Cerebellar cortex (tissue), 1 donor: ENCODE results near the gene TAAR6.
A peak's percentile ranks its signal among the peaks of the same experiment; 100 is the strongest.
"Not testable (repeated sequence)": the region's sequence is repeated elsewhere in the genome, so short reads cannot be mapped to it uniquely, and the experiment has no call there.

ENCODE experiments used
- DNase-seq: peaks from one replicate; pipeline ENCODE4 v3.0.0-alpha.2; 2015; ENCODE audit warnings: low spot score

TAAR6 gene, protein sequence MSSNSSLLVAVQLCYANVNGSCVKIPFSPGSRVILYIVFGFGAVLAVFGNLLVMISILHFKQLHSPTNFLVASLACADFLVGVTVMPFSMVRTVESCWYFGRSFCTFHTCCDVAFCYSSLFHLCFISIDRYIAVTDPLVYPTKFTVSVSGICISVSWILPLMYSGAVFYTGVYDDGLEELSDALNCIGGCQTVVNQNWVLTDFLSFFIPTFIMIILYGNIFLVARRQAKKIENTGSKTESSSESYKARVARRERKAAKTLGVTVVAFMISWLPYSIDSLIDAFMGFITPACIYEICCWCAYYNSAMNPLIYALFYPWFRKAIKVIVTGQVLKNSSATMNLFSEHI

DNA sequence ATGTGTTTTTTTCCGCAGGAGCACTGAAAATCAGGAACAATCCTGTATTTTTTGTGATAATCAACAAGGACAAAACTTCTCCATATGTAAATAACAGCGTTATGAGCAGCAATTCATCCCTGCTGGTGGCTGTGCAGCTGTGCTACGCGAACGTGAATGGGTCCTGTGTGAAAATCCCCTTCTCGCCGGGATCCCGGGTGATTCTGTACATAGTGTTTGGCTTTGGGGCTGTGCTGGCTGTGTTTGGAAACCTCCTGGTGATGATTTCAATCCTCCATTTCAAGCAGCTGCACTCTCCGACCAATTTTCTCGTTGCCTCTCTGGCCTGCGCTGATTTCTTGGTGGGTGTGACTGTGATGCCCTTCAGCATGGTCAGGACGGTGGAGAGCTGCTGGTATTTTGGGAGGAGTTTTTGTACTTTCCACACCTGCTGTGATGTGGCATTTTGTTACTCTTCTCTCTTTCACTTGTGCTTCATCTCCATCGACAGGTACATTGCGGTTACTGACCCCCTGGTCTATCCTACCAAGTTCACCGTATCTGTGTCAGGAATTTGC lies at the start of gene TAAR6:
TSS of gene TAAR6 (plus strand) at position 102 of the 557 bp plus-strand sequence. CDS start at position 102, 0 bp downstream.
- no peak for DNase-seq

DNA sequence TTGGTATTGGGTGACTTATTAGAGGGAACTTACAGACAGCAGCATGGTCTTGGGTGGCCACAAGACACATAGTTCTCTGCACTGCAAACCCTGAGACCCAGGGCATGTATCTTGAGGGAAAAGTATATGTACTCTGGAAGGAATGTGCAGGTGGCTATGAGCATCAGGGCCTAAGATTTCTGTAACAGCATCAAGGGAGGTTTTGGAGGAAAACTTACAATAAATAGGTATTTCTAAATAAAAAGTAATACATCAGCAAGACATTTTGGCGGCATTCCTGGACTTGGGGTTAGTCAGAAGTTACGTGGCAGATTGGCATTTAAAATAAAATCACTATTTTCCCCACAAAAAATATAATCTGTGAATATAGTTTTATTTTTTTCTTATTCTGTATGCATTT lies 49.2 kb upstream of the TAAR6 start:
- DNase-seq = no peak

DNA sequence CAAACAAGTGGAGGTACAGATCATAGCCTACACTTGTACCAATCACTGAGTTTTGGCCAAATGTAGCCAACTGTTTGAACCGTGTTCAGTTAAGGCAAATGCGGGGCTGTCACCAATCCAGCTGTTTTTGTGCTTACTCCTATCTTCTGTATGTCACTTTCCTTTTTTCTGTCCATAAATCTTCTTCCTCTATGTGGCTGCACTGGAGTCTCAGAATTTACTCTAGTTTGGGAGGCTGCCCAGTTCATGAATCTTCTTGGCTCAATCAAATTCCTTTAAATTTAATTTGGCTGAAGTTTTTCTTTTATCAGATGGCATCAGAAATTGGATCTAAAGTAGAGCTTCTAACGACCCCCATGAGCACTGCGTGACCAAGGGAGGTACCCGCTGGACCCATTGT lies 45.5 kb upstream of the TAAR6 start:
- no peak for DNase-seq

DNA sequence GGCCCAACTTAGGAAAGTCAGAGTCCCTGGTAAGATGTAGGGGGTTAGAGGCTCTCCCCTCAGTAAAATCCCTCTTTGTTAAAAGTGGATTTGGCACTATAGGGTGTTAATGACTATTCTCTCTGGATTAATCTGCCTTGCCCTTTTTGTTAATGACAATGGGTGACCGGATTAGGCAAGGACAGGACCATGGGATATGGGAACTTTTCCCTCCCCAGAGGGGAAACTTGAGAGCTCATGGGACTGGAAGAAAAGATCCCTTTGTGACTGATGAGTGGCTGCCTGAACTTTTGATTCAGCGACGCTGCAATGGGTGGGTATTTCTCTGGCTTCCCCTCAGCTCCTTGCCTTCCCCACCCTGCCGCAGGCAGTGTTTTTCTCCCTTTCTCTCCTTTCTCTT lies 44.3 kb upstream of the TAAR6 start:
- DNase-seq = no peak

DNA sequence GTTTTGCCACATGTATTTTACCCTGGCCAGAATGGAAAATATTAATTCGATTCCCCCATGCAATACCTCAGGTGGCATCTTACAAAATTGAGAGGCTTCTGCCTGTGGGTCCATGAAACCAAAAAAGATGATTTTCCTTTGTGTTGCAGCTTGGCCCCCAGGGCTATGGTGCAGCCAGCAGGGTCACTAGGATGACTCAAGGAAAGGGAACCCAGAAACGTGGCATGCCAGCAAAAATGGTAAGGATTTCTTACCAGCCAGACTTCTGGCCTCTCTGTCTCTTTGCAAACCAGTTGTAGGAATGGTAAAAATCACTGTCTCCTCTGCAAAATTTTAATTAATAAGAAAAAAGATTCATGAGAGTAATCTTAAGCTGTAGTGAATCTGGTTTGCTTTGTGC lies 43.7 kb upstream of the TAAR6 start:
- no peak for DNase-seq

DNA sequence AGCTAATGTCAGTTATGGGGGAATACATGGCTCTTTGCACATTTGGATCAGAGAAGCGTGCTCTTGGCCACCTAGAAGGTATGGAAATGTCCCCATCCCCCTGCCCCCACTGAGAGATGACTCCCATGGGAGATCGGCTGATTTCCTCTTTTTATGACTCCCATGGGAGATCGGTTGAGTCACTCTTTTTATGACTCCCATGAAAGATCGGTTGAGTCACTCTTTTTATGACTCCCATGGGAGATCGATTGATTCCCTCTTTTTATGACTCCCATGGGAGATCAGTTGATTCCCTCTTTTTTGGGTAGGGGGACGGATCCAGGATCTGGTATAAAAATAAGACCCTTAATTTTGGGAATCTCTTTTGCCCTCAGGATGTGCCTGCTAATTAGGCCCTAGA lies 42.3 kb upstream of the TAAR6 start:
- DNase-seq = no peak

DNA sequence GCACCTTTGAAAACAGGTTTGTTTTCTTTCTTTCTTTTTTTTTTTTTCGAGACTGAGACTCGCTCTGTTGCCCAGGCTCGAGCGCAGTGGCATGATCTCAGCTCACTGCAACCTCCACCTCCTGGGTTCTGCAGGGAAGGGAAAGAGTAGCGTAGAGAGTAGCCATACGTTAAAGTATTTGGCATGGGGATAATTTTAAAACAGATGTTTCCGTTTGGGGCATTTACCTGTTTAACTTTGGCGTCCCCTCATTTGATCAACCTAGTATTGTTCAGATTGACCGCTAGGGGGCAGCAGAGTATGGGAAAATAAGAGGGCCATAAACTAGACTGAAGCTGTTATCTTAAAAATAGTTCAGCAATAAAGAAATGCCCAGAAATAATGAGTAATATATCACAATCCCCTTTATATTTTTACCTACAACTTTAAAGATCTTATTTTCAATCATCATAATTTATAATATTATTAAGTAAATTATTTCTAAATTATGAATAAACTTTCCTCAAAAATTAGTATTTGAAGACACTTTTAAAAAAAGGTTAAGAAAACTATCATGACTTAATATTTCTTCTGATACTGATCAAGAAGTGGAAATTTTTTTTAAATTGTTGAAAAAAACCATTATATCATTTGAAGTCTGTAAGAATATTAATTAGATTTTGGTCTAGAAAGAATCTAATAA lies 39.7 kb upstream of the TAAR6 start:
- peak; percentile 79 for DNase-seq

DNA sequence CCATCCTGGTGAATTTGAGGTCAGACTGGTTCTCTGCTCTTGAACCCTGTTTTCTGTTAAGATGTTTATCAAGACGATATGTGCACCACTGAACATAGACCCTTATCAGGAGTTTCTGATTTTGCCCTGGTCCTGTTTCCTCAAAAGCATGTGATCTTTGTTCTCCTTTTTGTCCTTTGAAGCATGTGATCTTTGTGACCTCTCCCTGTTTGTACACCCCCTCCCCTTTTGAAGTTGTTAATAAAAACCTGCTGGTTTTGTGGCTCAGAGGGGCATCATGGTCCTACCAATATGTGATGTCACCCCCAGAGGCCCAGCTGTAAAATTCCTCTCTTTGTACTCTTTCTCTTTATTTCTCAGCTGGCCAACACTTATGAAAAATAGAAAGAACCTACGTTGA lies 35.6 kb upstream of the TAAR6 start:
- not testable (repeated sequence) for DNase-seq

DNA sequence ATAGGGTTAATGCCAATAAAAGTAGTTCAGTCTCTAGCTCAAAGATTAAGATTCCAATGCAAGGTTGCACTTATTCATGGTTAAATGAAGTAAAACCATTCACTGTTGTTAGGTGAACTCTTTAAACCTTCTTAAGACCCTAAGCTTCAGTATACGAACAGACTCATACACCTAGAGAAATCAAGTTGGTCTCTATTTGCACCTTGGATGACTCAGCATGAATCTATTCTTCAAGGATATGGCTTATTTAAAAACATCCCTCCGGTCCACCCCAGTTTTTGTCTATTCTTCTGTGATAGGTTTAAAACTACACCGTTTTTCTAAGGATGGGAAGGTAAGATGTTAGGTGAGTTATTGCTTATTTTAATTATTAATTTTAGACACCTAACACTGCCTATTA lies 33.0 kb upstream of the TAAR6 start:
- no peak for DNase-seq

DNA sequence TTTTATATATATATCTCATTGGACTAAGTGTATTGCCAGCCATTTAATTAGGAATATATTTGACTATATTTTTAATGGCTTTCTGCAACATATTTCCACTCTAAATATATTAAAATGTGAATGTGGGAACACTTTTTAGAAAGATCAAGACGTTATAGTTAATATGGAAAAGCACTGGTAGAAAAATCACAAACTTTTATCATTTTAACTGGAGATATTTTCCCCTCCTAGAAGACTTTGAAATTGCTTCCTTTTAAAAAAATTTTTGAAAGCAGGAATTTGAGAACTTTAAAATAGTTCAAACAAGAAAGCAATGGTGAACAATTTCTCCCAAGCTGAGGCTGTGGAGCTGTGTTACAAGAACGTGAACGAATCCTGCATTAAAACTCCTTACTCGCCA lies 32.1 kb upstream of the TAAR6 start, which contains the start of gene TAAR9:
TSS of gene TAAR9 (plus strand) at position 301 of the 400 bp plus-strand sequence. CDS start at position 314, 13 bp downstream.
- DNase-seq = no peak

DNA sequence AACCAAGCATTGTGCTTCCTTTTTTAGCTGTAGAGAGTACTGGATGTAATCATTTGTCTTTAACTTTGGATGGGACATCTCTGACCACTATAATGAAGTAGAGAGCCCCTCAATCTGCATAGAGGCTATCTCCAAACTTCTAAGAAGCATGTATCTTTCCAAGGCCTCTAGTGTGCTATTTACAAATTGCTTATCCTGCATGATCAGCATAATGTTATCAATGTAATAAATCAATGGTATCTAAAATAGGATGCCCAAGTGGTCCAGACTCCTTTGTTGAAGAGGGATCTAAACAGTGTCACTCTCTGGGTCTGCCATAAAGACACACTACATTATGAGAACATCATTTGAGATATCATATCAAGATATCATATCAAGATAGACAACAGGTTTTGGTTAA lies 25.3 kb upstream of the TAAR6 start:
- DNase-seq = no peak

DNA sequence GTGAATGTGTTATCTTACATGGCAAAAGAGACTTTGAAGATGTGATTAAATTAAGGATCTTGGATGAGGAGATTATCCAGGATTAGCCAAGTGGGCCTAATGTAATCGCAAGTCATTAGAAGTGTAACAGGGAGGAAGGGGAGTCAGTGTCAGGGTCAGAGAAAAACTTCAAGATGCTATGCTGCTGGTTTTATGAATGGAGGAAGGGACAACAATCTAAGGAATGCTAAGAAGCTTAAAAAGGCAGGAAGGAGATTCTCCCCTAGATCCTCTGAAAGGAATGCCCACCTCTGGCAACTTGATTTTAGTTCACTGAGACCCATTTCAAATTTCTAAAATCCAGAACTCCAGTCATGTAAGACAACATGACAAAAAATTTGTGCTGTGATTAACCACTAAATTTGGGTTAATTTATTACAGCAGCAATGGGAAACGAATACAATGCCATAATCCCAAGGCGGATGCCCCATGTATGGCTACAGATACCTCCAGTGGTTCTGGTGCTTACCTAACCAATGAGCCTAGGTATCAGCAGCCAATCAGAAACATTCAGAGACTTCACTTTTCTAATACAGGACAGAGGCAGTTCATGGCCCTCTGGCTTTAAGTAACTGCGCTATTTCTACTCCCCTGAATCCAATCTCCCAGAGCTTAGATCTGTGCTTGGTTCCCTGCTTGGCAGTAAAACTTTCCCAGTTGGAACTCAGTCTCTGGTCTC lies 21.2 kb upstream of the TAAR6 start:
- no peak for DNase-seq

DNA sequence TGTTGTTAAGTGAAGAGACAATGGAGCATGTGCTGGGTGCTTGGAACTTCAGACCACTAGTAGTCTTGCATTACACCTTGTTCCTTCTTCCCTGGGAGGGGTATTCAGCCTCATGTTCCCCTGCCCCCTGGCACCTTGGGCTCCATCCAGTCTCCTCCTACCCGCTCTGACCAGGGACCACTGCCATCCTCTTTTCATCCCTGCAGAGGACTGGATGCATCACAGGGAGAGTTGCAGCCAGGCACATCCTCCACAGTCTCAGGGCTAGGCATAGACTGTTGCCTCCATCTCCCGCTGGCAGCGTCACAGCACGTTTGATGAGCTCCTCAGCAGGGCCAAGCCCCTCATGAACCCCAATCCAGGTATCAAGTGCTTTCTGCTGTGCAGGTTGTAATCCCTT lies 18.9 kb upstream of the TAAR6 start:
- no peak for DNase-seq

DNA sequence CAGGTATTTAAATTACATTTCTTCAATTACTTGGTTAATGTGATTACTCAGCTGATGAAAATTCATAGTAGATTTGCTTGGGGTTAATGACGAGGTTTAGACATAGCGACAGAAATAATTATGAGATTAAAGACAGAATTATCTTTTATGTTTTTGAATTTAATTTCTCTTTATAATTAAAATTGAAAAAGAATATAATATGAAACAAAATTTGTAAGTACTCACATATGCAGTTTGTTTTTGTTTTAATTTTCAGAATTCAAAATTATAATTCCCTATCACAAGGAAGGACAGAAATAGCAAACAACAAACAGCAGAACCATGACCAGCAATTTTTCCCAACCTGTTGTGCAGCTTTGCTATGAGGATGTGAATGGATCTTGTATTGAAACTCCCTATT lies 17.8 kb upstream of the TAAR6 start, which contains the start of gene TAAR8:
TSS of gene TAAR8 (plus strand) at position 301 of the 400 bp plus-strand sequence. CDS start at position 322, 21 bp downstream.
- DNase-seq = no peak

DNA sequence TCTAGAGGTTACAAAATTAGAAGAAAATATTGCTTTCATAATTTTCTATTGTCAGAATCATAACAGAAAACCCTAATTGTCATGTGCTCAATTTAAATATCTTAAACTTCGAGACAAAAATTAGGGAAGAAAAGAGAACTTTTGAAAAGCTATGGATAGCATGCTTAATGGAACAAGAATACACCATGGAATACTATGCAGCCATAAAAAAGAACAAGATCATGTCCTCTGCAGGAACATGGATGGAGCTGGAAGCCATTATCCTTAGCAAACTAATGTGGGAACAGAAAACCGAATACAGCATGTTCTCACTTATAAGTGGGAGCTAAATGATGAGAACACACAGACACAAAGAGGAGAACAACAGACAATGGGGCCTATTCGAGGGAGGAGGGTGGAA lies 10.0 kb upstream of the TAAR6 start:
- not testable (repeated sequence) for DNase-seq

DNA sequence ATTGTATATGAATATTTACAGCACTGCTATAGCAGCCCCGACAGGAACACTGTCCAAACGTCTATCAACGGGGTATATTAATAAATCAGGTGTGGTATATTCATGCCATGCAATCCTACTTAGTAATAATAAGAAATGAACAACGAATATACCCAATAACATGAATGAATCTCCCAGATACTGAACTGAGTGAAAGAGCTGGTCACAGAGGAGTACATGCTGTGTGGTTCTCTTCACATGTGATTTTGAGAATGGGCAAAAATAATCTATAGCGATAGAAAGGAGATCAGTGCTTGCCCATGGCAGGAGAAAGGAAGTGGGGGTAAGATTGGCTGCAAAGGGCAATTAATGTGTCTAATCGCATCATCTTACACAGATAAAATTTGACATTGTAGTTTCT lies 3.7 kb upstream of the TAAR6 start:
- DNase-seq = no peak

DNA sequence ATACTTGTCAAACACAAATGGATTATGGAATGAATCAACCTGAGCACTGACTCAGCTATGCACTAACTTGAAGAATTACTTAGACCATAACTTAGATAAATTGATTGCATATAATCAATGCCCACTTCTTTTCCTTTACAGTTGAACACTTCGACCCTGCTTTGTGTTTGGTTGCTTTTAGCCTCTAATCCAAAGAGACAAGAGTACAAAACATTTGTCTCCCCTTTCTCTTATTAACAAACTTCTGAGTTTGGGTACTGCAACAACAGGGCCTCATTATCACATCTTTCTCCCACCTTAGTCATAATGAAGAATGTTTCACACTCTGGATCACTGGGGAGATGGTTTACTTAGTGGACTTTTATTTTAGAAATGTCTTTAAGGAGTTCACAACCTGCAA lies 2.6 kb upstream of the TAAR6 start:
- DNase-seq = no peak

DNA sequence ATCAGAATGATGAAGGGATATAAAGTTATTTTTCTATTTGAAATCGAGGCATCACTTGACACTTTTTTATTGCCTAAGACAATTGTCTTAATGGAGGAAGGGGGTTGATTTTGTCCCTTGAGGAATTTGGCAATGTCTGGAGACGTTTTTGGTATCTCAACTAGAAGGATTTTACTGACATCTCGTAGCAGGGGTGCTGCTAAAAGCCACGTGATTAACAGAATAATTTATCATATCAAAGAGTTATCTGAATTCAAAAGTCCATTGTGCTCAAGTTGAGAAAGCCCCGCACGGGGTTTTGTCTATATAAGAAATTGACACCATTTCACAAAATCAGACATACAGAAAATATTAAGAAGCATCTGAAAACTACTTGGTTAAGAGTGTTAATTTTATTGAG lies 1.5 kb upstream of the TAAR6 start:
- DNase-seq = no peak

DNA sequence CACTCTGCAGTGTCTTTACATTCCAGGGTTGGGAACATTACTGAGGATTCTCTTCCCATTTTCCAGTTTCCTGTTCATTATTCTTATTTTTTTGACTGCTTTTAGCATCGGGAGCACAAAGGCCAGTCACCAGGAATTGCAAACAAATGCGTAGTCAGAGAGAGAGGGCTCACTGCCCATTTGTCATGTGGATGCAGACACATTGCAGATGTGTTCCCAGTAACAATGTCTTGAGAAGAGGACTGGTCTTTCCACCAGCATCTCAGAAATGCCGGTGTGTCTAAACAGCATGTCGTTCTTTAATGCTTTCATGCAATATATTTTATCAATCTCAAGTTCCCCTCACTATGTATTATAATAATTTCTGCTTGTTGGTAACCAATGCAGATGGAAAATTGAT lies 952 bp upstream of the TAAR6 start:
- DNase-seq = no peak

DNA sequence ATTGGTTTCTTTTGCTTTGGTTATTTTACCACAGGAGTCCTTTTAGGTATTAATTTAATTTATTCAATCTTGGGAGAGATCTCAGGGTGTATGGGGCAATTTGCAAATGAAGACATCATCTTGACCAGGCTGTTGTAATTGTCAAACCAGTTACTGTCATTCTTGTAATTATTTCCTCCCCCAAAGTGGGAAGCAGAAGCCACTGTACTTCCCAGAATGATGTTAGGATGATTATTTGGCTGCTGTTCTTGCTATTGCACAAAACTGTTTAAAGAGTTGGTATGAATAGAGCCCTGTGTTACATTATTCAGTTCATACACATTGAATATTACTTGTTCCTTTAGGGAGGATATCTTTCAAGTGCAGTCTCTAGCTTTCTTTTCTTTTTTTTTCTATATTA lies 1.7 kb downstream of the TAAR6 start:
- DNase-seq = no peak

DNA sequence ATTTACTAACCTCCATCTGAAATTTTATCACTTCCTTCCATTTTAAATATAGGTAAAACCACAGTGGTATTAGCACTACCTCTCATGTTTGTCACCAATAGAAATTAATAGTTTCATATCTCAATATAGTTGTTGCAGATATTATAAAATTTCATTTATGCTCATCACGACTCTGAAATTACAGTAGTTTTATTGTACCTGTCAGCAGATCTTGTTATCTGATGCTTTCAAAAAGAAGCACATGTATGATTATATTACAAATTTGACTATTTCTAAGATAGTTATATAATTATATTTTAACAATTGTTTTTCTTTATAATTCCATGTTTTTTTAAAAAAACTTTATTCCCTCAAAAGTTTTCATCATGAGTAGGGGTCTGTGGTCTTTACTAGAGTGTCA lies 14.6 kb downstream of the TAAR6 start:
- DNase-seq = no peak

DNA sequence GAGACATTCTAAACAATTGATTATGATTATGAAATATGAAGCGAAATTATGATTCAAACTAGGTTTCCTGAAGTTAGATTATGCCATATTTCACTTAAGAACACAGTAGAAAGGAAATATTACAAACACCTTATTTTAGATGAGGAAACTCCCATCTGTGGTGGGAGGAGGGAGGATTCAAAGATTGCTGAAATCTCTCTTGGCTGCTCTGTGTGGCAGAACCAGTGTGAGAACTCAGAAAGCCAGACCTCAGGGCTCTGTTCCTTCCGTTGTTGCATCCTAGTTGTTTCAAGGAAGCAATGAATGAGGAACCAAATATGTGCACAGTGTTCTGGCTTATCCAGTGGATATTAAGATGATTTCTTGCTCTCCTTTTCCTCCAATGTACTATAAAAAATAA lies 17.3 kb downstream of the TAAR6 start:
- no peak for DNase-seq

DNA sequence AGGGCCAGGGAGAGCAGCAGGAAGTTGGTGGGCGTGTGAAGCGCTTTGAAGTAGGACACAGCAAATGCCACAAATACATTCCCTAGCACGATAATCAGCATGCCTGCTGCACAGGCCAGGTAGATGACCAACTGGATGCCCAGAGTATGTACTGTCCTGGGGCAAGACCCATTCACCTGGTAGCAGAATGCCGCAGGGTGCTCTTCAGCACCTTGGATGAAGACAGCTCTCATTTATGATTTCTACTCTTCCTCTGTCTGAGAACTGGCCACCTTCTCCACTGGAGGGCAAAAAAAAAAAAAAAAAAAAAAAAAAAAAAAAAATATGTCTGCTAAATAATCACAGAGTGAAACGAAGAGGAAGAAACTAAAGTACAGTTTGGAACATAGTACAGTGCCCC lies 19.3 kb downstream of the TAAR6 start, which contains the start of gene TAAR5:
TSS of gene TAAR5 (minus strand) at position 288 of the 400 bp plus-strand sequence. CDS start at position 233, 55 bp downstream.
- no peak for DNase-seq
